Measurements from ENCODE around the gene FOSB. TPM values are rescaled to one million over a fixed set of nuclear protein-coding genes. Genes with fewer than 3 reads are reported as not detected.
A peak's percentile ranks its signal among the peaks of the same experiment; 100 is the strongest.

The FOSB gene
- total and polyA plus RNA-seq, 9 of the 15 experiments (the other 6 are each of a cell fraction or from before 2014, with no cell fraction given): 0.11 to 2.7 (median 0.73) TPM

DNA sequence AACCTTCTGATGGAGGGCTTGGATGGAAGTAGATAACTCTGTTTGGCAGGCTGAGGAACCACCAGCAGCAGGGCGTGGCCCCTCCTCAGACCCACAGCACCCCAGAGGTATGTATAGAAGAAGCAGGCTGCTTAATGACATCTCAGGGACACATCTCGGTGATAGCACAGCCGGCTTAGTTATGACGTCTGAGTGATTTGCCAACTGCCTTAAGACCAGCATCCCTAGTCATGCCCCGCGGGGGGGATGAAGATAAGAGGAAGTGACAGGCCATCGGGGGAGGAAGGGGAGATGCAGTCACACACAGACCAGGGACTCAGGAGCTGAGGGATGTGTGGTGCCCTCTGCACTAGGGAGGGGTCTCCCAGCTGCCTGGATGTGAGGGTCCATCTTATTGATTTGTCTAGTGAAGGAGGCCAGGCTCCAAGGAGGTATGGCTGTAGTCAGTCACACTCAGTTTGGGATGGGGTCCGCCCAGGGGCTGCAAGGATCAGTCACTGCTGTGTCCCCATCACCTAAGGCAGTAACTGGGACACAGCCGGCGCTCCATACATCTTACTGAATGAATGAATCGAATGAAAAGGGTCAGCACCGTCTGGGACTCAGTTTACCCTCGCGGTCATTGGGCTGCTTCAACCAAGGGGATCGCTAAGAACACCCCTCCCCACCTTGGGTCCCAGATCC is 24.9 kb upstream of the FOSB start (continued):
- 0 out of 2 replicates have a peak, but pooled peaks have one; percentile 18 for TF ChIP-seq THRB (CRISPR knock-in tag; conservative IDR thresholded peaks at IDR 0.05)
- peak; percentile 62; the same call in 1 of the 2 replicates for TF ChIP-seq ARID3A (IDR thresholded peaks at IDR 0.05; ENCODE audit: borderline replicate concordance, low read depth, low read length)
- TF ChIP-seq ZFPM2 (CRISPR knock-in tag; IDR thresholded peaks at IDR 0.05): no peak
- no peak for TF ChIP-seq SETDB1 (IDR thresholded peaks at IDR 0.05; ENCODE audit: low read length)
- TF ChIP-seq, protein P1, sequence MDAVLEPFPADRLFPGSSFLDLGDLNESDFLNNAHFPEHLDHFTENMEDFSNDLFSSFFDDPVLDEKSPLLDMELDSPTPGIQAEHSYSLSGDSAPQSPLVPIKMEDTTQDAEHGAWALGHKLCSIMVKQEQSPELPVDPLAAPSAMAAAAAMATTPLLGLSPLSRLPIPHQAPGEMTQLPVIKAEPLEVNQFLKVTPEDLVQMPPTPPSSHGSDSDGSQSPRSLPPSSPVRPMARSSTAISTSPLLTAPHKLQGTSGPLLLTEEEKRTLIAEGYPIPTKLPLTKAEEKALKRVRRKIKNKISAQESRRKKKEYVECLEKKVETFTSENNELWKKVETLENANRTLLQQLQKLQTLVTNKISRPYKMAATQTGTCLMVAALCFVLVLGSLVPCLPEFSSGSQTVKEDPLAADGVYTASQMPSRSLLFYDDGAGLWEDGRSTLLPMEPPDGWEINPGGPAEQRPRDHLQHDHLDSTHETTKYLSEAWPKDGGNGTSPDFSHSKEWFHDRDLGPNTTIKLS (IDR thresholded peaks at IDR 0.05; ENCODE audit: borderline replicate concordance, low read depth): no peak
- TF ChIP-seq DIDO1 (tag; IDR thresholded peaks at IDR 0.05; ENCODE audit: low read depth): no peak
- TF ChIP-seq ZNF134 (CRISPR knock-in tag; conservative IDR thresholded peaks at IDR 0.05): no peak
- peak; percentile 42 for TF ChIP-seq ARHGAP35 (IDR thresholded peaks at IDR 0.05; ENCODE audit: partially characterized antibody)
- no peak; a peak in 1 of 4 replicates for TF ChIP-seq SIN3A (IDR thresholded peaks at IDR 0.05; ENCODE audit: borderline replicate concordance in 2 of 2, control insufficient read depth in 1 of 2, low read depth in 2 of 2, low read length in 2 of 2)
- peak; percentile 53 for TF ChIP-seq TCF3 (CRISPR knock-in tag; IDR thresholded peaks at IDR 0.05)
- no peak for TF ChIP-seq RAD51 (IDR thresholded peaks at IDR 0.05; ENCODE audit: borderline replicate concordance, low read depth)
- peak; percentile 7 to 15; a peak in 1 of 4 replicates for TF ChIP-seq ARNT (IDR thresholded peaks at IDR 0.05)
- TF ChIP-seq VEZF1 (CRISPR knock-in tag; IDR thresholded peaks at IDR 0.05): peak; percentile 91
- peak; percentile 93 for TF ChIP-seq MTA3 (IDR thresholded peaks at IDR 0.05; ENCODE audit: borderline replicate concordance)
- TF ChIP-seq HNRNPH1 (optimal IDR thresholded peaks at IDR 0.05; ENCODE audit: low read depth, low read length): no peak
- TF ChIP-seq ETV6 (IDR thresholded peaks at IDR 0.05; ENCODE audit: borderline replicate concordance in 1 of 2, low read depth in 2 of 2, low read length in 1 of 2): peak in 1 of 2 experiments; percentile 75; a peak in 3 of 4 replicates
- 0 out of 2 replicates have a peak, but pooled peaks have one; percentile 67 for TF ChIP-seq ETV6 (CRISPR knock-in tag; IDR thresholded peaks at IDR 0.05; ENCODE audit: borderline replicate concordance)
- 0 out of 2 replicates have a peak, but pooled peaks have one; percentile 41 for TF ChIP-seq ZBED1 (IDR thresholded peaks at IDR 0.05)
- peak; percentile 99 for TF ChIP-seq ADNP (tag; IDR thresholded peaks at IDR 0.05)
- TF ChIP-seq, protein P2, sequence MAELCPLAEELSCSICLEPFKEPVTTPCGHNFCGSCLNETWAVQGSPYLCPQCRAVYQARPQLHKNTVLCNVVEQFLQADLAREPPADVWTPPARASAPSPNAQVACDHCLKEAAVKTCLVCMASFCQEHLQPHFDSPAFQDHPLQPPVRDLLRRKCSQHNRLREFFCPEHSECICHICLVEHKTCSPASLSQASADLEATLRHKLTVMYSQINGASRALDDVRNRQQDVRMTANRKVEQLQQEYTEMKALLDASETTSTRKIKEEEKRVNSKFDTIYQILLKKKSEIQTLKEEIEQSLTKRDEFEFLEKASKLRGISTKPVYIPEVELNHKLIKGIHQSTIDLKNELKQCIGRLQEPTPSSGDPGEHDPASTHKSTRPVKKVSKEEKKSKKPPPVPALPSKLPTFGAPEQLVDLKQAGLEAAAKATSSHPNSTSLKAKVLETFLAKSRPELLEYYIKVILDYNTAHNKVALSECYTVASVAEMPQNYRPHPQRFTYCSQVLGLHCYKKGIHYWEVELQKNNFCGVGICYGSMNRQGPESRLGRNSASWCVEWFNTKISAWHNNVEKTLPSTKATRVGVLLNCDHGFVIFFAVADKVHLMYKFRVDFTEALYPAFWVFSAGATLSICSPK (IDR thresholded peaks at IDR 0.05; ENCODE audit: borderline replicate concordance): no peak
